Epidermal melanocyte (primary cell): ENCODE data around the gene CISD1.
"Not testable (repeated sequence)": the region's sequence is repeated elsewhere in the genome, so short reads cannot be mapped to it uniquely, and the experiment has no call there.

Source experiments
- DNase-seq: peaks from one replicate; pipeline ENCODE4 v3.0.0; 2011; ENCODE audit warnings: low spot score; ENCODE audit not compliant: insufficient read length

Gene CISD1

DNA sequence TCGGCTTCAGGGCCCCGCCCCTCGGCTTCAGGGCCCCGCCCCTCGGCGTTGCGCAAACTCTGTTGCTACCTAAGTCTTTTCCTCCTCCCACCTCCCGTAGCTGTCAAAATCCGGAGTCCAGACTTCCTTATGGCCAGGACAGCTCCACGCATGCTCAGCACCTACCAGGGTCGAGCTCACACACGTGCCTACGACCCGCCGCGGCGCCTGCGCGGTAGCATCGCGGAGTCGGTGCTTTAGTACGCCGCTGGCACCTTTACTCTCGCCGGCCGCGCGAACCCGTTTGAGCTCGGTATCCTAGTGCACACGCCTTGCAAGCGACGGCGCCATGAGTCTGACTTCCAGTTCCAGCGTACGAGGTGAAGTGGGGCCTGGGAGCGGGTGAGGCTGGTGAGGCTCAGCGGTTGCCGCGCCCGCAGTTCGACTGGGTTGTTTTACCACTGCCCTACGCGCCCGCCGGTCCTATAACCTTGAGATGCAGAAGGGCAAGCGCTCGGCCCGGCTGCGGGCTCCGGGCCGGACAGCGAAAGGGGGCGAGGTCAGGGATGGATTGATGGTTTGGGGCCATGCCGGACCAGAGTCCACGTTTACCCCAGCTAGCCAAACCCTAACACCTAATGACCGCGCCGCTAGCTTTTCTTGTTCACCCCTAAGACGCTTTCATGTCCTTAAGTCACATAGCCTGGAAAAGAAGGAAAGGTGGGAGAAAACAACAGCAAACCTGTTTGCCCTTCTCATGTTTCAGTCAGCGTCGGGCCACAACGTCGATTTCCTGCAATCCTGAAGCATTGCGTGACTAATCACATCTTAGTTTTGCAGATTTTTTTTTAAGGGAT lies at the start of gene CISD1:
TSS of gene CISD1 (plus strand) at position 217 of the 836 bp plus-strand sequence. CDS start at position 329, 112 bp downstream.
- DNase-seq = peak; percentile 96

GRCh38 chr10:58219875-58220274 lies 49.1 kb upstream of the CISD1 start:
- DNase-seq = no peak

GRCh38 chr10:58220769-58221451 lies 48.1 kb upstream of the CISD1 start:
- no peak for DNase-seq

GRCh38 chr10:58225654-58226053 lies 43.3 kb upstream of the CISD1 start:
- no peak for DNase-seq

GRCh38 chr10:58229856-58230255 lies 39.1 kb upstream of the CISD1 start:
- not testable (repeated sequence) for DNase-seq

- DNase-seq = no peak
Measured at GRCh38 chr10:58237014-58237834, 31.7 kb upstream of the CISD1 start.

DNA sequence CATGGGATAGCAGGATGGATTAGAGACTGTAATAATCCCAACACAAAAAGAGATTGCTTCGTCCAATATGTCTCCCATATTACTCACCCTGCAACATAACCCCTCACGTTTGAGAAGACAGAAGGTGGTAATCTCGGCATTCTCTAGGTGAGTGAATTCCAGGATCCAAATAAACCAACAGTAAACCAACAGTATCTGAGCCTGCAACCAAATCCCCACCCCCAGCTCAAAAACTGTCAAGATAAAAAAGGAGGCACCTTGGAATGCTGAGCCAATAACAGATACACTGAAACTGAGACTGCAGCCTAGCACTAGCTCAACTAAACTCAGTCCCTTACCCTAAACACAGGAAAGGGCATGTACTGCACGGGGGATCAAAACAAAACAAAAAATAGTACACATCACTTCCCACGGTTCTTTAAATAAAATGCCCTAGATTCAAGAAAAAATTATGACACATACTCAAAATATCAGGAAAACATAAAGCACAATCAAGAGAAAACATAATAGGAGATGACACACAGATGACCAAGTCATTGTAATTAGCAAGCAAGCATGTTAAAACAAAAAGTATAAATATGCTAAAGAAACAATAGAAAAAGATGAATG lies 29.3 kb upstream of the CISD1 start:
- no peak for DNase-seq

DNA sequence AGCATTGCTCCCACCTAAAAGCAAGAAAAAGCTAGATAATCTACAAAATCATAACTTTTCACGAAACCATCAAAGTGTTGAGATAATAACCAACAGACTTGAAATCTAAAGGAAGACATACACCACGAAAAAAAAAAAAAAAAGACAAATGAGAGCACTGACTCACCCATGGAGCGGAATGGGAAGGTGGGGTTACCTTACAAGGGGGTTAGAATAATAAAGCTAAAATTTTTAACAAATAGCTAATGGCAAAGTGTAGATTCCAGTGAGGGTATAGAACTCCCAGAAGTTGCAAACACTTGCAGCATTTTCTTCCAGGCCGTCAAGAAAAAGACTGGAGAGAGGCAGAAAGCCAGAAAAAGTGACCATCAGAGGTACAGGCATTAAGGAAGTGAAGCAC lies 28.4 kb upstream of the CISD1 start:
- DNase-seq = no peak

- DNase-seq = no peak
Measured at GRCh38 chr10:58241346-58241745, 27.6 kb upstream of the CISD1 start.

- DNase-seq = no peak
Measured at GRCh38 chr10:58243269-58243668, 25.7 kb upstream of the CISD1 start.

- not testable (repeated sequence) for DNase-seq
Measured at GRCh38 chr10:58243801-58244200, 25.2 kb upstream of the CISD1 start.

DNA sequence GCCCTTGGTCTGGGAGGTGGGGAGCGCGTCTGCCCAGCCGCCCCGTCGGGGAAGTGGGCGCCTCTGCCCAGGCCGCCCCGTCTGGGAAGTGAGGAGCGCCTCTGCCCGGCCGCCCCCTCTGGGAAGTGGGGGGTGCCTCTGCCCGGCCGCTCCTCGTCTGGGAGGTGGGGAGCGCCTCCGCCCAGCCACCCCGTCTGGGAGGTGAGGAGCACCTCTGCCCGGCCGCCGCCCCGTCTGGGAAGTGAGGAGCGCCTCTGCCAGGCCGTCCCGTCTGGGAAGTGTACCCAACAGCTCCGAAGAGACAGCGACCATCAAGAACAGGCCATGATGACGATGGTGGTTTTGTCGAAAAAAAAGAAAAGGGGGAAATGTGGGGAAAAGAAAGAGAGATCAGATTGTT lies 24.7 kb upstream of the CISD1 start:
- DNase-seq = not testable (repeated sequence)

- DNase-seq = not testable (repeated sequence)
Measured at GRCh38 chr10:58244666-58245065, 24.3 kb upstream of the CISD1 start.

GRCh38 chr10:58253184-58253583 lies 15.8 kb upstream of the CISD1 start:
- no peak for DNase-seq

DNA sequence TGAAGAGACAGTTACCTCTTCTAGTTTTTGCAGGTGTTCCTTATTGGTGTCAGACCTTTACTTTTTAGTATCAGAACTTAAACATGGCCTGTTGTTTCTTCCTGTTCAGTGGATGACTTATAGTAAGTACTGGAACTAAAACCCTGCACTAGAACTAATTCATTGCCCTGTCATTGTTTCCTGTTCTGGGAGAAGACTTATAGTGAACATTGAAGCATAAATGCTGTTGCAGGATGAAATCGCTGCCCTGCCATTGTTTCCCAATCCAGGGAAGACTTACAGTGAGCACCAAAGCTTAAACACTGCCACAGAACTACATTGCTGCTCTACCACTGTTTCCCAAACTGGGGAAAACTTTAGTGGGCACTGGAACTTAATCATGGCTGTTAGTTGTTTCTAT lies 14.3 kb upstream of the CISD1 start:
- no peak for DNase-seq

DNA sequence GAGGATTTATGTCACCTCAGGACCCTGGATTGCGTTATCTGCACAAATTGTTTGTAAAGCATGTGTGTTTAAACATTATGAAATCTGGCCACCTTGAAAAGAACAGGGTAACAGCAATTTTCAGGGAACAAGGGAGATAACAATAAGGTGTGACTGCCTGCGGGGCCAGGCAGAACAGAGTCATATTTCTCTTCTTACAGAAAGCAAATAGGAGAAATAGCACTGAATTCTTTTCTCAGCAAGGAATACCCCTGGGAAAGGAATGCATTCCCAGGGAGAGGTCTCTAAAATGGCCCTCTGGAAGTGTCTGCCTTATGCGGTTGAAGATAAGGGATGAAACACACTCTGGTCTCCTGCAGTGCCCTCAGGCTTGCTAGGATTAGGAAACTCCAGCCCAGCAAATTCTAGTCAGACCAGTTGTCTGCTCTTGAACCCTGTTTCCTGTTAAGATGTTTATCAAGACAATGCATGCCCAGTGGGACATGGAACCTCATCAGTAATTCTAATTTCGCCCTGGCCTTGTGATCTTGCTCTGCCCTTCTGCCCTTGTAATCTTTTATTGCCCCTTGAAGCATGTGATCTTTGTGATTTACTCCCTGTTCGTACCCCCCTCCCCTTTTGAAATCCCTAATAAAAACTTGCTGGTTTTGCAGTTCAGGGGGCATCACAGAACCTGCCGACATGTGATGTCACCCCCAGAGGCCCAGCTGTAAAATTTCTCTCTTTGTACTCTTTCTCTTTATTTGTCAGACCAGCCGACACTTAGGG lies 12.8 kb upstream of the CISD1 start:
- DNase-seq = not testable (repeated sequence)

GRCh38 chr10:58258977-58259692 lies 9.8 kb upstream of the CISD1 start:
- no peak for DNase-seq

DNA sequence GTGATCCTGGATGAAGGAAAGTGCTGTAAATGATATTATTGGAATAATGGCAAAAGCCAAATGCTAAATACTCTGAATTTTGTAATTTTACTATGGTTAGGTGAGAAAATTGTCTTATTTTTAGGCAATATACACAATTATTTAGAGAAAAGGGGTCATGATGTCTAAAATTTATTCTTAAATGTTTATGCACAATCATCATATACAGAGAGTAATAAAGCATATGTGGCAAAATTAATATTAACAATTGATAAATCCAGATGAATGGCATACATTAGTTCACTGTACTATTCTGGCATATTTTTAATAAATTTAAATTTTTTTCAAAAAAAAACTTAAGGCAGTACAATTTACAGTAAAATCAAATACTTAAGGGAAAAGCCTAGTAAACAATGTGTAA lies 8.6 kb upstream of the CISD1 start:
- no peak for DNase-seq

- no peak for DNase-seq
Measured at GRCh38 chr10:58262766-58263165, 6.2 kb upstream of the CISD1 start.

DNA sequence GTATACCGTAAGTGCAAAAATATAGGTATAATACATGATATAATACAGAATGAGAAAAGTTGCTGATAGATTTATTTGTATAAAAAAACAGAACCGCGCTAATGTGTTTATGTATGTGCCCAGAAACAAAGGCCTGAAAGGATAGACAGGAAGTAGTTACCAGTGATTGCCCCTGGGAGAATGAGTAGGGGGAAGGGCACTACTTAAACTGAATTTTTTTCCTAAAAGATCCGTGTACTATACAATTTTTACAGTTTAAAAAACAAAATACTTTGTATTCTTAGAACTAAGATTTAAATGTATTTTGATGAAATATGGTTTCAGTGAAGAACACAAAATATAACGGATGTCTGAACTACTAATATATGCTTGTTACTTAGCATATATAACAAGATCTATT lies 4.2 kb upstream of the CISD1 start:
- DNase-seq = no peak
